ENCODE results near the gene TCF7. TPM values are rescaled to one million over a fixed set of nuclear protein-coding genes. Genes with fewer than 3 reads are reported as not detected.

The TCF7 gene
- total RNA-seq, 4 donors from 2014 or later = 0.98 to 6.6 (median 2.6) TPM

- no peak for TF ChIP-seq CTCF (IDR thresholded peaks at IDR 0.05; ENCODE audit: low read depth)
Observed at GRCh38 chr5:134085411-134085810, 29.1 kb upstream of the TCF7 start.

DNA sequence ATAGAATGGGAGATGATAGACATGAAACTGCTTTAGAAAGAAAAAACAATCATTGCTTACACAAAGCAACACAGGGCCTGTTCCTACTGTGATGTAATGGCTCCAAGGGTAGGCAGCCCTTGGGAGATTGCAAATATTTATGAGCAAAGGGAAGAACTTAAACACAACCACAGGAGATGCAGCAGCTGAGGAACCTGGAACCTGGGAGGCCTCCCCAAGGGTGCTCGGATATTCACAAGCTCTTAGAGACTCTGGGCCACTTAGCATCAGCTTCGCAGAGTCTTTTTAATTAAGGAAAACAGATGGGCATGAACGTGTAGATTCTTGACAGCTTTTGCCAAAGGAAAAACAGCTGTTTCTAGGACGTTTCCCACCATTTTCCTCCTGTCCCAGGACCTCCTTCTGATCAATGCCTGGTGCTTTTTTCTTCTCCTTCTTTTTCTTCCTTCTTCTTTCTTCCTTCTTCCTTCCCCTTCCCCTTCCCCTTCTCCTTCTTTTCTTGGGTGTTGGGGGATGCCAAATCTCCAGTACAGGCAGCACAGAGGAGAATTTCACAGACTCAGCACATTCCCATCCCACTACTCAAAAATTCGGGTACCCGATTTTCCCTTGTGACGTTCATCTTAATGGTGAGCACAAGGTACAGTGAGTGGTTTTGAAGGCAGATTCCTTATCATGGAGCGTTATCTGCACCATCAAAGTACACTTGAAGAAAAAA is 28.1 kb upstream of the TCF7 start:
- TF ChIP-seq CTCF (IDR thresholded peaks at IDR 0.05; ENCODE audit: low read depth) = no peak

- TF ChIP-seq CTCF (IDR thresholded peaks at IDR 0.05; ENCODE audit: low read depth) = no peak
Observed at GRCh38 chr5:134086943-134087305, 27.6 kb upstream of the TCF7 start.

GRCh38 chr5:134088291-134088690 is 26.2 kb upstream of the TCF7 start:
- TF ChIP-seq CTCF (IDR thresholded peaks at IDR 0.05; ENCODE audit: low read depth) = no peak

DNA sequence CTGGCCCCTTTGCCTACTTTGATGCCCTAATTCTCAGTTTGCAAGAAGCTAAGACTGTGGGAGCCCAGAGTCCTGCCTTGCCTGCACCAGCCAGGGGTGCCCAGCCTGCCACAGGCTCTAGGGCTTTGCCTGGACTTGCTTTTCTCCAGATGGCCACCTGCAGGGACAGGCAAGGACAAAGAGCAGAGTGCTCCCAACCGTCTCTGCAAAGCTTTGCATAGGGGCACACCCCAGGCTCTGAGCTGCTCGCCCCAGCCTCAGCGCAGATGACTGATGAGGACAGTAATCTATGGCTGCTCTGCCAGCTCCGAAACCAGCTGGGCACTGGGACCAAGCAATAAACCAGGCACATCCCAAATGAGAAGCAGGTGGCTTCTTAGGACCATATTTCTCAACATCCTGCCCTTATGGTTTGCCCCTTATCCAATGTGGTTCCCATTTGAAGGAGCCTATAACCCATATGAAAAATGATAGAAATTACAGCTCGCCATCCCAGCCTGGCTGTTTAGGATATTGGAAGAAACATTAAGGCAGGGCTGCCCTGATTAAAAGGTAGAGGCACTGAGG is 25.4 kb upstream of the TCF7 start:
- no peak for TF ChIP-seq CTCF (IDR thresholded peaks at IDR 0.05; ENCODE audit: low read depth)

DNA sequence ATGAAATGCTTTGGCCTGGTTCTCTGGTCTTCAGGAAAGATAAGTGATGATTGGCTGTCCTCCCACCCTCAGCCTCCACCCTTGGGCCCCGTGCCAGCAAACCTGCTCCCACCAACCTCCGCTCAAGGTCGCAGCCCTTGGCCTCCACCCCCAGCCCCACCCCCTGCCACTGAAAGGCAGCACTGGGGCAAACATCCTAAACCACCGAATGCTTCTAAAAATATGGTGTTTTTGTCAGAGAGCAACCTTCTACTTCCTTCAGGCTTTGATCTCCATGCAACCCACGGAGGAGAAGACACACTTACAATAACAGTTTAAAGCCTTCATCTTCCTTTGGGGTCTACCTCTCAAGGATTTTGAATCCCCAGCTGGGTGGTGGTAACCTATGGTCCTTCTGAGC is 24.0 kb upstream of the TCF7 start:
- no peak for TF ChIP-seq CTCF (IDR thresholded peaks at IDR 0.05; ENCODE audit: low read depth)

GRCh38 chr5:134091626-134092121 is 22.8 kb upstream of the TCF7 start:
- no peak for TF ChIP-seq CTCF (IDR thresholded peaks at IDR 0.05; ENCODE audit: low read depth)

Data from subcutaneous adipose tissue (tissue), 4 donors.